ENCODE results near the gene POPDC2.

POPDC2 gene

GRCh38 chr3:119669906-119670570 lies 9.6 kb upstream of the POPDC2 start:
- no peak for DNase-seq (ENCODE audit: low read depth)

- no peak for DNase-seq (ENCODE audit: low read depth)
Observed at GRCh38 chr3:119665954-119666559, 5.7 kb upstream of the POPDC2 start.

- no peak for DNase-seq (ENCODE audit: low read depth)
Observed at GRCh38 chr3:119664850-119665379, 4.5 kb upstream of the POPDC2 start.

- DNase-seq (ENCODE audit: low read depth) = no peak
Observed at GRCh38 chr3:119664370-119664769, 4.0 kb upstream of the POPDC2 start.

- no peak for DNase-seq (ENCODE audit: low read depth)
Observed at GRCh38 chr3:119663885-119664284, 3.5 kb upstream of the POPDC2 start.

- DNase-seq (ENCODE audit: low read depth) = no peak
Observed at GRCh38 chr3:119662604-119663373, 2.4 kb upstream of the POPDC2 start.

GRCh38 chr3:119659606-119660291 lies 640 bp downstream of the POPDC2 start:
- DNase-seq (ENCODE audit: low read depth) = no peak

- no peak for DNase-seq (ENCODE audit: low read depth)
Observed at GRCh38 chr3:119658994-119659393, 1.4 kb downstream of the POPDC2 start.

GRCh38 chr3:119657887-119658702 lies 2.3 kb downstream of the POPDC2 start:
- DNase-seq (ENCODE audit: low read depth) = no peak

GRCh38 chr3:119653876-119654275 lies 6.5 kb downstream of the POPDC2 start:
- no peak for DNase-seq (ENCODE audit: low read depth)

GRCh38 chr3:119652306-119653033 lies 7.9 kb downstream of the POPDC2 start:
- no peak for DNase-seq (ENCODE audit: low read depth)

- no peak for DNase-seq (ENCODE audit: low read depth)
Observed at GRCh38 chr3:119649761-119650160, 10.6 kb downstream of the POPDC2 start.

GRCh38 chr3:119647843-119648575 lies 12.4 kb downstream of the POPDC2 start:
- no peak for DNase-seq (ENCODE audit: low read depth)

- DNase-seq (ENCODE audit: low read depth) = no peak
Observed at GRCh38 chr3:119647171-119647570, 13.2 kb downstream of the POPDC2 start.

- no peak for DNase-seq (ENCODE audit: low read depth)
Observed at GRCh38 chr3:119645813-119646212, 14.6 kb downstream of the POPDC2 start.

GRCh38 chr3:119644481-119644880 lies 15.9 kb downstream of the POPDC2 start:
- DNase-seq (ENCODE audit: low read depth) = no peak

- DNase-seq (ENCODE audit: low read depth) = peak; percentile 76
Observed at GRCh38 chr3:119643528-119643927, 16.9 kb downstream of the POPDC2 start.

GRCh38 chr3:119642746-119643473 lies 17.5 kb downstream of the POPDC2 start:
- DNase-seq (ENCODE audit: low read depth) = no peak

GRCh38 chr3:119641416-119641815 lies 19.0 kb downstream of the POPDC2 start:
- DNase-seq (ENCODE audit: low read depth) = no peak
